HepG2 (cell line): ENCODE measurements around the gene XAGE3. TPM values are rescaled to one million over a fixed set of nuclear protein-coding genes. Genes with fewer than 3 reads are reported as not detected.

Experiments
- ATAC-seq: fragments of 200-7000 bp; cut with Tn5 transposase; 3 replicates; pipeline ENCODE4 v1.9.1; 2020; ENCODE audit warnings: mild to moderate bottlenecking, moderate library complexity
- BruUV-seq: library from RNA; stranded (reverse); fragments of 400-500 nt; replicated peaks from 2 replicates; lab custom pipeline; 2021; lab: Mats Ljungman, UMichigan
- CTCF ChIA-PET: fragments of 300-600 bp; formaldehyde crosslinking; extraction: SDS; loops from one replicate; lab custom pipeline; 2021; ENCODE audit warnings: low total read pairs, inconsistent platforms, low intra/inter-chr PET ratio; lab: Yijun Ruan, JAX
- POLR2A ChIA-PET: fragments of 350-600 bp; sonication (Branson Sonifier 250); formaldehyde crosslinking; loops from one replicate; lab custom pipeline; 2020; ENCODE audit warnings: antibody characterized with exemption, inconsistent platforms; lab: Yijun Ruan, JAX
- DNase-seq: peaks from one replicate; pipeline ENCODE4 v3.0.0-alpha.2; 2015; ENCODE audit warnings: low spot score
- FAIRE-seq: peaks from 3 replicates; lab custom pipeline; 2011; peaks lifted over from hg19 to GRCh38; lab: Jason Lieb, UNC
- H2AFZ ChIP-seq: one replicate; pipeline ENCODE4 v1.6.1; 2011; ENCODE audit warnings: low read length, inconsistent platforms
- H3K27ac ChIP-seq: fragments of 300-600 bp; 3 replicates; pipeline ENCODE4 v1.8.0; 2011; ENCODE audit warnings: mixed run types, mild to moderate bottlenecking, mixed read lengths, low read length, inconsistent platforms; ENCODE audit not compliant: insufficient read depth; ENCODE audit errors: extremely low read length
- H3K27me3 ChIP-seq, 2 experiments: fragments of 200-600 bp in 1 of 2; 2 replicates in 1 of 2; 3 replicates in 1 of 2; pipeline versions ENCODE4 v1.6.0 to v1.8.0; 2011; ENCODE audit warnings: low read length in 2 of 2, mild to moderate bottlenecking in 2 of 2, moderate library complexity in 2 of 2, inconsistent platforms in 1 of 2; ENCODE audit not compliant: insufficient read depth in 2 of 2, control insufficient read depth in 1 of 2
- H3K36me3 ChIP-seq, 2 experiments: fragments of 200-600 bp in 1 of 2; replicated peaks in 1 of 2; 2 replicates in 1 of 2; 3 replicates in 1 of 2; pipeline versions ENCODE4 v1.5.1 to v1.8.0; 2011; ENCODE audit warnings: low read length in 2 of 2, inconsistent platforms in 1 of 2; ENCODE audit not compliant: insufficient read depth in 2 of 2, control insufficient read depth in 1 of 2
- H3K4me1 ChIP-seq: 2 replicates; pipeline ENCODE4 v1.5.1; 2012; ENCODE audit warnings: low read length, inconsistent platforms; ENCODE audit not compliant: insufficient read depth
- H3K4me2 ChIP-seq: 2 replicates; pipeline ENCODE4 v1.6.0; 2011; ENCODE audit warnings: low read depth, low read length, inconsistent platforms
- H3K4me3 ChIP-seq, 3 experiments: fragments of 200-600 bp in 1 of 3; sonication (generic), shearing (Covaris generic) in 1 of 3; replicated peaks in 1 of 3; 2 replicates each; pipeline ENCODE4 v1.5.1; 2011 to 2016; ENCODE audit warnings: low read length in 3 of 3, inconsistent platforms in 2 of 3, low read depth in 2 of 3, mild to moderate bottlenecking in 2 of 3, control low read depth in 1 of 3, mixed read lengths in 1 of 3; ENCODE audit not compliant: insufficient read depth in 1 of 3
- H3K79me2 ChIP-seq: one replicate; pipeline ENCODE4 v1.6.1; 2011; ENCODE audit warnings: low read length, inconsistent platforms; ENCODE audit not compliant: insufficient read depth
- H3K9ac ChIP-seq: 2 replicates; pipeline ENCODE4 v1.6.0; 2011; ENCODE audit warnings: mild to moderate bottlenecking, low read depth, low read length, inconsistent platforms; ENCODE audit not compliant: insufficient read depth
- H3K9me3 ChIP-seq: 2 replicates; pipeline ENCODE4 v1.5.1; 2012; ENCODE audit warnings: mild to moderate bottlenecking, low read length
- H4K20me1 ChIP-seq: 2 replicates; pipeline ENCODE4 v1.6.0; 2011; ENCODE audit warnings: inconsistent platforms, mild to moderate bottlenecking, low read length, moderate library complexity; ENCODE audit not compliant: insufficient read depth
- PBX3 ChIP-seq: sonication (generic); formaldehyde crosslinking; IDR thresholded peaks from 2 replicates; pipeline ENCODE4 v1.8.1; 2023; ENCODE audit warnings: missing genetic modification reagents, inconsistent platforms, borderline replicate concordance
- SETDB1 ChIP-seq: sonication (generic); formaldehyde crosslinking; IDR thresholded peaks from 2 replicates; pipeline ENCODE4 v1.5.1; 2020; ENCODE audit warnings: missing genetic modification reagents, mild to moderate bottlenecking, borderline replicate concordance
- ZMYM4 ChIP-seq: sonication (generic); formaldehyde crosslinking; IDR thresholded peaks from 2 replicates; pipeline ENCODE4 v1.8.1; 2023; ENCODE audit warnings: mild to moderate bottlenecking, missing genetic modification reagents
- ZNF10 ChIP-seq: sonication (generic); formaldehyde crosslinking; IDR thresholded peaks from 2 replicates; pipeline ENCODE4 v1.4.0; 2020; ENCODE audit warnings: mild to moderate bottlenecking, low read depth, missing genetic modification reagents, borderline replicate concordance
- ZNF407 ChIP-seq: sonication (generic); formaldehyde crosslinking; IDR thresholded peaks from one replicate; pipeline ENCODE4 v1.5.1; 2020; ENCODE audit warnings: mild to moderate bottlenecking, missing genetic modification reagents; ENCODE audit errors: not compliant biosample characterization
- ZNF503 ChIP-seq: sonication (generic); formaldehyde crosslinking; IDR thresholded peaks from 2 replicates; pipeline ENCODE4 v1.4.0; 2020; ENCODE audit warnings: missing genetic modification reagents
- whole genome bisulfite sequencing: methylation state at CpG from one replicate; pipeline ENCODE4 v1.1.6; 2017; ENCODE audit warnings: low lambda C conversion rate; 5-methylcytosine and 5-hydroxymethylcytosine counted together
- in situ Hi-C: cut with HindIII; loops from 2 replicates; pipeline ENCODE4 v1.10.0; 2017; ENCODE audit warnings: low pct_unique_long_range_greater_than_20kb; ENCODE audit not compliant: extremely low pct_ligation_motif_present
- intact Hi-C: fragments of 100-400 bp; cut with micrococcal nuclease; formaldehyde crosslinking; loops from one replicate; pipeline ENCODE4 v1.10.0; 2022; ENCODE audit not compliant: unreplicated experiment
- polyA plus RNA-seq, 8 experiments: library from polyadenylated mRNA; depleted of rRNA in 3 of 8; stranded (reverse) in 7 of 8; unstranded in 1 of 8; fragments of >200 nt; fragmentation: Illumina TruSeq in 4 of 8; extraction: Trizol in 4 of 8; gene quantifications; 2 replicates each; pipeline versions ENCODE4 v1.2.1 to v1.2.3, GENCODE V29; 2011 to 2016; ENCODE audit warnings: low read depth in 4 of 8, missing spikeins in 1 of 8, mixed read lengths in 1 of 8; ENCODE audit not compliant: insufficient read depth in 1 of 8
- total RNA-seq, 5 experiments: library from RNA; depleted of rRNA; stranded (reverse); fragments of >200 nt; fragmentation: Illumina TruSeq; extraction: Trizol; gene quantifications; 2 replicates each; pipeline ENCODE4 v1.2.3, GENCODE V29; 2016; ENCODE audit warnings: low read depth in 1 of 5
- TF ChIP-seq, protein P1 (sequence below): sonication (generic); formaldehyde crosslinking; IDR thresholded peaks from 2 replicates; pipeline ENCODE4 v1.8.0; 2022; ENCODE audit warnings: mild to moderate bottlenecking, missing genetic modification reagents, moderate library complexity

The XAGE3 gene
- total and polyA plus RNA-seq, 2 of the 13 experiments (the other 11 are each of a cell fraction or from before 2014, with no cell fraction given) = not detected

GRCh38 chrX:52830551-52830950 lies 37.3 kb downstream of the XAGE3 start:
- H3K79me2 ChIP-seq = no peaks in the 10 kb centered on the region
- POLR2A ChIA-PET = no interaction called here
- TF ChIP-seq PBX3 (CRISPR knock-in tag) (no peak), ZNF407 (CRISPR knock-in tag) (no peak), ZNF503 (CRISPR knock-in tag) (no peak), SETDB1 (no peak), ZMYM4 (CRISPR knock-in tag) (no peak), ZNF10 (CRISPR knock-in tag) (no peak)
- TF ChIP-seq, protein P1, sequence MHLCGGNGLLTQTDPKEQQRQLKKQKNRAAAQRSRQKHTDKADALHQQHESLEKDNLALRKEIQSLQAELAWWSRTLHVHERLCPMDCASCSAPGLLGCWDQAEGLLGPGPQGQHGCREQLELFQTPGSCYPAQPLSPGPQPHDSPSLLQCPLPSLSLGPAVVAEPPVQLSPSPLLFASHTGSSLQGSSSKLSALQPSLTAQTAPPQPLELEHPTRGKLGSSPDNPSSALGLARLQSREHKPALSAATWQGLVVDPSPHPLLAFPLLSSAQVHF (CRISPR knock-in tag) = no peak
- TF ChIP-seq, all 625 proteins: peak for 0
- H3K9me3 ChIP-seq = no peaks in the 10 kb centered on the region
- no peak overlapping the region for H3K27ac ChIP-seq
- CTCF ChIA-PET = no interaction called here
- no TSS peak for BruUV-seq
- no peak overlapping the region for H3K4me2 ChIP-seq
- H3K4me1 ChIP-seq = no peaks in the 10 kb centered on the region
- ATAC-seq (no peak), DNase-seq (no peak), FAIRE-seq (no peak)
- intact Hi-C loops = no loop called here
- no peak overlapping the region for H2AFZ ChIP-seq
- H3K36me3 ChIP-seq = no peaks in the 10 kb centered on the region
- H3K27me3 ChIP-seq = no peaks in the 10 kb centered on the region
- no peaks in the 10 kb centered on the region for H4K20me1 ChIP-seq
- H3K9ac ChIP-seq = no peak overlapping the region
- in situ Hi-C loops = no loop called here
- no peak overlapping the region for H3K4me3 ChIP-seq
- WGBS = 8% methylated on average over 2 of the region's 3 CpGs
